Esophagus mucosa (tissue), 1 donor: Measurements from ENCODE around the gene GTPBP3. TPM values are rescaled to one million over a fixed set of nuclear protein-coding genes. Genes with fewer than 3 reads are reported as not detected.
"Not testable (repeated sequence)": the region's sequence is repeated elsewhere in the genome, so short reads cannot be mapped to it uniquely, and the experiment has no call there.

Experiments used
- ATAC-seq: fragments of 200-7000 bp; cut with Tn5 transposase; one replicate; pipeline ENCODE4 v1.9.1; 2020
- total RNA-seq: library from RNA; stranded (reverse); gene quantifications from one replicate; pipeline ENCODE4 v1.2.4, GENCODE V29; 2023
- donor health status: DM: yes; HTN: yes; CAD: no.

GTPBP3 gene
- total RNA-seq, 1 donor from 2014 or later = 11.7 TPM

DNA sequence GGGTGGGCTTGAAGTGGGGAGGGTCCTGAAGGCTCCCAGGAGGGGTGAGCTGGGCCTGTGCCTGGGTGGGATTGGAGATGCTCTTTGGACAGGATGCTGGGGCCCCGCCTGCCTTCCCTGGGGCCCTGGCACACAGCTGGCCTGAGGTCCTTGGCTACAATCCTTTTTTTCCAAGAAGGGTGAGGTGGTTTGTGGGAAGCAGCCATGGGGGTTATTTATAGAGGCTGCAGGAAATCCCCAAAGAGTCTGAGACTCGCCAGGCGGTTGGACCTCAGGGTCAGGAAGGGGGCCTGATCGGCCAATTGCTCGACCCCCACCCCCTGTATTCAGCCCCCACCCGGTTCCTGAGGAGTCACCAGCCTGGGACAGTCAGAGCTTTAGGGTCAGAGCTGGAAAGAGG lies 10.0 kb downstream of the GTPBP3 start:
- peak; percentile 17 for ATAC-seq

DNA sequence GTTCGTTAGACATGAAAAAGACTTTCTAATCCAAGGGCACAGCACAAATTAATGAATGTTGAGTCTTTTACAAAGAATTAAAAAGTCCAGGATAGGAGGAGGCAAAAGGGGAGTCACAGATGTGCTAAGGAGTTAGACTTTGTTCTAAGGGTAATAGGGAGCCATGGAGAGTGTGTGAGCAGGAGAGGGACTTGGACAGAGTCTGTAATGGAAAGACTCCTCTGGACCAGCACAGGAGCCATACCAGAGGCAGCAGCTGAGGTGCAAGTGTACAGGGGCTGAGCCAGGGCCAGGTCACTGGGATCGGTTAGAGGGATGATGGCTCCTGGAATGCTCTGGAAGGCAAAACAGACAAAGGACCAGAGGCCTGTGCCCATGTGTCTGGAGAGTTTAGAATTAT lies 10.5 kb downstream of the GTPBP3 start:
- no peak for ATAC-seq

DNA sequence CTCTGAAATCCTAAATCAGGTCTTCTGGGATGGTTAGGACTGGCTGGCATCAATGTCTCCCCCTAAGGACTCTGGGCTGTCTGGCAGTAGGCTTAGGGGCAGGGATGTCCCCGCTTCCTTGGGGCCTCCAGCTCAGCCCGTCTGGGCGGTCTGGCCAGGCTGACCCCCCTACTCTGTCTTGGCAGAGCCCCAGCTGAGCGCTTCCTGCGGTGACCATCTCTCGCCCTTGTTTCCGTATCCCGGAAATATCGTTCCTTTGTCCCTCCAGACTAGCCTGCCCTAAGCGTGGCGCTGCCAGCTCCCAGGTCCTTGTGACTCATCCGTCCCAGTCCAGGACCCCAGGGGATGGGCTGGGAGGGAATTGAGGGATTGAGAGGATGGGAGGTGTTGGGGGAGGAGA lies 11.3 kb downstream of the GTPBP3 start:
- ATAC-seq = peak; percentile 33

DNA sequence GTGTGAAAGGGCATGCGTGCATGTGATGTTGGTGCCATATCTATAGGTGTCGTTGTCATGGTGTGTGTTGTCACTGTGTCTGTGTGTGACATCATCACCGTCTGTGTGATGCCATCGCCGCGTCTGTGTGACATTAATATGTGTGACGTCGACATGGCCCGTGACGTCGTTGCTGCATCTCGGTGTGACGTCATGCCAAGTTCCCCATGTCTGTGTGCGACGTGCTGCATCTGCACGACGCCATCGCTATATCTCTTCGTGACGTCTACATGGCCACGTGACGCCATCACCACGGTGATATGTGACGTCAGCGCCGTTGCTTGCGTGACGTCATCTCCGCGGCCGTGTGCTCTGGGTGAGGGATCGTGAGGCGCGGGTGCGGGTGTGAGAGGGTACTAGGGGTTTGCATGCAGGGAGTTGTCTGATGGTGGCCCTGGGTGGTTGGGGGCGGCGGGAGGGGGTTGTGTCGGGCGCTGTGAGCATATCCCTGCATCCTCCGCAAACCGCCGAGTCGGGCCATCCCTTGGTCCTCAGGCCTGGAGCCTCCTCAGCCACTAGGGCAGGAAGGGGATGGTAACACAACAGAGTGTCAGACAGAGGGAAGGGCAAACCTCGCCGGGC lies 14.6 kb downstream of the GTPBP3 start:
- ATAC-seq = no peak

DNA sequence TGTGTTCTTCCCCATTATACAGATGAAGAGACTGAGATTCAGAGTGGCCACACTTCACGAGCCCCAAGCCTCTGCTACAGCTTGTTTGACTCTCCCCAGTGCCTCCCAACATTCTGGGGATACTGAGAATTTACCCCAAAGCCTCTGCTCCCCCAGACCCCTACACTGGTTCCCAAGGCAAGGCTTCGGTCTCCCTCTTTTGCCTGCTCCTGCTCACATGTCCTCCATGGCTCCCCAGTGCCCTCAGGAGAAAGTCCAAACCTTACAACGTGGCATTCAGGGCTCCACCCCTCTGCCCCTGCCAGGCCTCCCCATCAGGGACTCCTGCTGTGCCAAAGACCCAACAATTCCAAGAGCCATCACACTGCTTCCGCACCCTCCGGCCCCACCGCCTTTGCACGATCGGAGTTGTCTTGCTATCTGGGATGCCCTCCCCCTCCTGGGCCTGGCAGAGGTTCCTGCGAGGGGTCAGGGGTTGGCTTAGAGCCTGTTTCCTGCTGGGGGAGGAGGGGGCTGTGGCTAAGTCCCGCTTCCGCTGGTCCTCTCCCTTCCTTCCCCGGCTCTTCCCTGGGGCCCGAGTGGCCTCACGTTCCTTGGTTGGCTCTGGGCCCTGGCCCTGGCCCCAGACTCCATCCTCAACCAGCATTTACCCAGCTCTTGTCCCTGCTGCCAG lies 15.4 kb downstream of the GTPBP3 start:
- ATAC-seq = peak; percentile 39

GRCh38 chr19:17353386-17353785 lies 16.0 kb downstream of the GTPBP3 start:
- peak; percentile 10 for ATAC-seq

DNA sequence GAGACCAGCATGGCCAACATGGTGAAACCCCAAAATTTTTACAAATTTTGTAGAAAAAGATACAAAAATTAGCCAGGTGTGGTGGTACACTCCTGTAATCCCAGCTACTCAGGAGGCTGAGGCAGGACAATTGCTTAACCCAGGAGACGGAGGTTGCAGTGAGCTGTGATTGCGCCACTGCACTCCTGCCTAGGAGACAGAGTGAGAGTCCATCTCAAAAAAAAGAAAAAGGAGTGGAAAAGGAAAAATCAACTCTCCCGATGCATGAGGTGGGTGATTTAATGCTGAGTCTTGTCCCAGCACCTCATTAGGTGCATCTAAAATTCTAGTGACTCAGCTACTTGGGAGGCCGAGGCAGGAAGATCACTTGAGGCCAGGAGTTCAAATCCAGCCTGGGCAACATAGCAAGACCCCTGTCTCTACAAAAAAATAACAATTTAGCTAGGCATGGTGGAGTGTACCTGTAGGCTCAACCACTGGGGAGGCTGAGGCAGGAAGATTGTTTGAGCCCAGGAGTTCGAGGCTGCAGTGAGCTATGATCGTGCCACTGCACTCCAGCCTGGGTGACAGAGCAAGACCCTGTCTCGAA lies 19.8 kb downstream of the GTPBP3 start:
- ATAC-seq = no peak

DNA sequence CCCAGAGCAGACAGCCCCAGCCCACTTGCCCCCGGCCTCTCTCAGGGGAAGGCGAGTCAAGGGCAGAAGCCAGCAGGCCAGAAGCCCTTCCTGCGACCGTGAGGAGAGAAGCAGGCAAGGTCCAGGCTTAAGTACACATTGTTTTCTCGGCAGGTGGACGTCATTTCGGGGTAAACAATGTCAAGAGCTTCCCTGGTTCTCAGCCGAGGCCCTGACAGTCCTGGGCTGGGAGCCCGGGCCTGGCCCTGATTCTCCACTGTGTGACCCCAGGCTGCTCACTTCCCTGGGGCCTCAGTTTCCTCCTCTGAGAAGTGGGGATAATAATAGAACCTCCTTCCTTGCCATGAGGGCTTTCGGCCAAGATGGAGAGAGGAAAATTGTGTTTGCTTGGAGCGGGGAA lies 20.4 kb downstream of the GTPBP3 start:
- no peak for ATAC-seq

DNA sequence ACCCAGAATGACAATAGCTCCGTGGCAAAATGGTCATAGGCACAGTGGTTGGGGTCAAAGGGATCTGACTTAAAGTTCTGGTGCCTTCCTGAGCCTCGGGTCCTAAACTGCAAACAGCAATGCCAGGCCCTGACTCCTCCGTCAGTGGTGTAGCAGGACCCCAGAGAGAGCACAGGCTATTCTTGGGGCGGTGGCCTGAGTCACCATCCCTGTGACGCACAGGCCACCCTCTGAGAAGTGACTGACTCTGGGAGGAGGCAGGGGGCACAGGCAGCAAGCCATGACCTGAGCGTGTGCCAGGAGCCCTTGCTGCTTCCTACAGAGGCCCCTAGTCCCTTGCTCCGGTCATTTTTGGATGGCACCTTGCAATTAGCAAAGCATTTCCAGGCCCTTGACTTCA lies 21.0 kb downstream of the GTPBP3 start:
- ATAC-seq = peak; percentile 65

DNA sequence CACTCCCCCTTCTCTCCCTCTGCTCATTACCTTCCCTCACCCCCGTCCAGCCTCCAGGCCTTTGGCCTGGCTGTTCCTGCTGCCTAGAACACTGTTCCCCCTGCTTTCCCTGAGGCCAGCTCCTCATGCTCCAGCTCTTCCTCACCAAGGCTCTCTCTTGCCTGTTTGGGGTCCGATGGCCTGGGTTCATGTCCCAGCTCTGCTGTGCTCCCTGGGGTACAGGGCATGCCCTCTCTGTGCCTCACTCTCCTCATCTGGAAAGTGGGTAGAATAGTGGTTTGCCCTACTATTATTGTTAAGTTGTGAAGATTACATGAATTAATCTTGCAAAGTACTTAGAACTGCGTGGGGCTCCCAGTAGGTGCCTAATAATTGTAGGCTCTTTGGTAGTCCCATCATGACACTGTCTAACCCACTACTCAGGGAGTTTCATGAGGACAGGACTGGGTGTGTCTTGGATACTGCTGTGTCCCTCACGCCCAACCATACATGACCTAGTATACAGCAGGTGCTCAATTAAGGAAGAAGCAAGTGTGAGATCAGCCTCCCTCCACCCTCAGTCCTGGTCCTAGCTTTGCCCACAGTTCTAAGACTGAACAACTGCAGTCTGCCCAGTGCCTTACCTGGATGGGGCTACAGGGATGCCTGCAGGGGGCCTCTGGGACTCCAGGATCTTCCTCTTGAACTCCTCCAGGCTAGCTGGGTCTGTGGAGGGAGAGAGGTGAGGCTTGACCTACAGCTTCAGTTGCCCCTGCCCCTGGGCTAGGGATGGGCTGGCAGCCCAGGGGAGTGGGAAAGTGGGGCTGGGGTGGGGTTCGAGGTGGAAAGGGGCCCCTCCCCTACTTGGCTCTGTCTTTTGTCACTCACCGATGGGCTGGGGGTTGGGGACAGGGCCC lies 22.8 kb downstream of the GTPBP3 start:
- no peak for ATAC-seq

DNA sequence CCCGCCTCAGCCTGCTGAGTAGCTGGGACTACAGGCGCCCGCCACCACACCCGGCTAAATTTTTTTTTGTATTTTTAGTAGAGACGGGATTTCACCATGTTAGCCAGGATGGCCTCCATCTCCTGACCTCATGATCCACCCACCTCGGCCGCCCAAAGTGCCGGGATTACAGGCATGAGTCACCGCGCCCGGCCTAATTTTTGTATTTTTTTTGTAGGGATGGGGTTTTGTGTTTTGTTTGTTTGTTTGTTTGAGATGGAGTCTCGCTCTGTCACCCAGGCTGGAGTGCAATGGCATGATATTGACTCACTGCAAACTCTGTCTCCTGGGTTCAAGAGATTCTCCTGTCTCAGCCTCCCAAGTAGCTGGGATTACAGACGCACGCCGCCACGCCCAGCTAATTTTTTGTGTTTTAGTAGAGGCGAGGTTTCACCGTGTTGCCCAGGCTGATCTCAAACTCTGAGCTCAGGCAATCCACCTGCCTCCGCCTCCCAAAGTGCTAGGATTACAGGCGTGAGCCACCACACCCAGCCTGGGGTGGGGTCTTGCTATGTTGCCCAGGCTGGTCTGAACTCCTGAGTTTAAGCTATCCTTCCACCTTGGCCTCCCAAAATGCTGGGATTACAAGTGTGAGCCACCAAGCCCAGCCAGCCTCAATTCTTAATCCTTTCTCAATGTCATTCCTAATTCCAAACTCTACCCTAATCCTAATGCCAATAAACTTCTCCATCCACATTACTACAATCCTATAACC lies 26.7 kb downstream of the GTPBP3 start:
- not testable (repeated sequence) for ATAC-seq

- no peak for ATAC-seq
Observed at GRCh38 chr19:17365361-17365760, 28.0 kb downstream of the GTPBP3 start.

- ATAC-seq = peak; percentile 15
Observed at GRCh38 chr19:17370026-17370587, 32.8 kb downstream of the GTPBP3 start.

GRCh38 chr19:17376935-17377600 lies 39.7 kb downstream of the GTPBP3 start, which contains the start of gene PLVAP:
TSS of gene PLVAP (minus strand) at chr19:17377342. CDS start at chr19:17377288, 54 bp downstream.
- peak; percentile 60 for ATAC-seq

GRCh38 chr19:17378271-17378670 lies 40.9 kb downstream of the GTPBP3 start:
- ATAC-seq = no peak

DNA sequence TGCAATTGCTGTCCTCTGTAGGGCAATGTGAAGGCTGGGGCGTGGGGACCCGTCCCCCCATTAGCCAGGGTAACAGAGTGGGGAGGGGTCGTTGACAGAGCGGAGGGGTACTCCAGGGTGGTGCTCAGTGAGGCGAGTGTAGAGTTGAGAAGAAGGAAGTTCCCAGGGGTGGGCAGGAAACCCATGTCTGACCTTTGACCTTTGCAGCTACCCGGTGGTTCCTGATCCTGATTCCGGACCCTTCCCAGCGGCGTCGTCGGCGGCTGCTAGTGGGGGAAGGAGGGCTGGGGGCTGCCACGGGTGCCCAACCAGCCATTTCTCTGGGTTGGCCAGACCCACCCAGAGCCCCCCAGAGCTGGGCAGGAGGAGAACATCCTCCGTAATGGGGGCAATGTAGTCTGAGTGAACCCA lies 41.9 kb downstream of the GTPBP3 start:
- no peak for ATAC-seq

DNA sequence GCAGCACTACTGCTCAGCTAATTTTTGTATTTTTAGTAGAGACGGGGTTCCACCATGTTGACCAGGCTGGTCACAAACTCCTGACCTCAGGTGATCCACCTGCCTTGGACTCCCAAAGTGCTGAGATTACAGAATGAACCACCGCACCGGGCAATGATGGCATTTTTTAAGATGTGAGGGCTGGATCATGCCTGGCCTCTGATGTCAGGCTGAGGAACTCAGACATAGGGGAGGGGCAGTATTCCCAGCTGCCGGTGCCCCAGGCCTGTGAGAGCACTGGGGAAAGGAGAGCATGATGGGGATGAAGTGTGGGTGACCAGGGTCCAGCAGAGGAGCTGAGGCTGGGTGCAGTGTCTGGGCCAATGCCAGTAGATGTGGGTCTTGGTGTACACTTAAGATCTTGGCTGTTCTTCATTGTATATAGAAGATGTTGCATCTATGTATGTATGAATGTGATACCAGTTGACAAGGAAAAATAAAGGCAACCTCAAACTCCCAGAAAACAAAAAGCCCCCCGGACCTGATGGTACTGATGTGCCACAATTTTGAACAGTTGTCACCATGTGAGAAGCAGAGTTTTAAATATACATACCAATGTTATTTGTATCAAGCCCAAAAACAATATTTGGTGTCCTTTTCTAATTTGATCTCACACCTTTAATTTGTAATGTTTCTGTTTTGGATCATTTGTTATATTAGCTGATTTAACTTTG lies 43.2 kb downstream of the GTPBP3 start:
- ATAC-seq = no peak

DNA sequence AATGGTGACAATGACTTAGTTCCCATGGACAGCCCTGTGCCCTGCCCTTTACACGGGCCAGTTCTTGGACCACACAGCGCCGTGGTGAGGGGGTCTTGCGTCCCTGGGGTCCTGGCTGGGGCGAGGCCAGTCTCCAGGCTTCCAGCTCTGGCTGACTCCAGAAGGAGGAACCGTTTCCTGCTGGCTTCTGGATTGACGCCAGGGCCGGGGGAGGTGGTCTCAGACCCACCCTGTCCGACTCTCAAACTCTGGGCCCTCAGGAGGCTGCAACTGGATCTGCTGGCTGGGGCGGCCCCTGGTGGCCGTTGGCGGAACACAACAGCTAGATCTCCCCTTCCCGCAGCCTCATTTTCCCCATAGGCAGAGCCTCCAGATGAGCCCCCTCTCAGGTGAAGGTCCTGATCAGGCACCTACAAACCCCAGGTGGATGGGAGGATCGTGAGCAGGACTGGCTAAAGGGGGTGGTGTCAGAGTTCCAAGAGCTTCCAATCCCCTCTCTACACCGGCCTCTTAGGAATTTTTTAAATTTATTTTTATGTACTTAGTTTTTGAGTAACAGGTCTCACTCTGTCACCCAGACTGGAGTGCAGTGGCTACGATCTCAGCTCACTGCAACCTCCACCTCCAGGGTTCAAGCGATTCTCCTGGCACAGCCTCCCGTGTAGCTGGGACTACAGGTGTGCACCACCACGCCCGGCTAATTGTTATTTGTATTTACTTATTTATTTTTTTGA lies 48.7 kb downstream of the GTPBP3 start:
- peak; percentile 59 for ATAC-seq

GRCh38 chr19:17389288-17389687 lies 51.9 kb downstream of the GTPBP3 start:
- ATAC-seq = no peak
